Measurements from ENCODE around the gene KCNK16. TPM values are rescaled to one million over a fixed set of nuclear protein-coding genes. Genes with fewer than 3 reads are reported as not detected.
"Not testable (repeated sequence)": the region's sequence is repeated elsewhere in the genome, so short reads cannot be mapped to it uniquely, and the experiment has no call there.

KCNK16 gene
- total and polyA plus RNA-seq, 2 of the 13 experiments (the other 11 are each of a cell fraction or from before 2014, with no cell fraction given), result not detected

DNA sequence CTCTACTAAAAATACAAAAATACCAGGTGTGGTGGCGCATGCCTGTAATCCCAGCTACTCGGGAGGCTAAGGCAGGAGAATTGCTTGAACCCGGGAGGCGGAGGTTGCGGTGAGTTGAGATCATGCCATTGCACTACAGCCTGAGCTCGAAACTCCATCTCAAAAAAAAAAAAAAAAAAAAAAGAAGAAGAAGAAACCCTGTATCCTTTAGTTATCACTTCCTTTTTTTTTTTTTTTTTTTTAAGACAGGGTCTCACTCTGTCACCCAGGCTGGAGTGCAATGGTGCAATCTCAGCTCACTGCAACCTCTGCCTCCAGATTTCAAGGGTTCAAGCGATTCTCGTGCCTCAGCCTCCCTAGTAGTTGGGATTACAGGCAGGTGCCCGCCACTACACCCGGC lies 35.9 kb downstream of the KCNK16 start:
- intact Hi-C loops (cut with micrococcal nuclease; ENCODE audit: unreplicated experiment); H3K79me2 ChIP-seq (ENCODE audit: insufficient read depth, low read length); H3K4me2 ChIP-seq (ENCODE audit: low read depth, low read length); in situ Hi-C loops (cut with HindIII; ENCODE audit: extremely low pct_ligation_motif_present, low pct_unique_long_range_greater_than_20kb); H3K4me3 ChIP-seq (replicated peaks in 1 of 3; ENCODE audit: insufficient read depth in 1 of 3, low read depth in 2 of 3, low read length in 3 of 3); H3K9me3 ChIP-seq (ENCODE audit: low read length); CTCF ChIA-PET (ENCODE audit: low intra/inter-chr PET ratio, low total read pairs); FAIRE-seq; H2AFZ ChIP-seq (ENCODE audit: low read length); H3K27ac ChIP-seq (ENCODE audit: extremely low read length, insufficient read depth, low read length); H3K27me3 ChIP-seq (ENCODE audit: control insufficient read depth in 1 of 2, insufficient read depth in 2 of 2, low read length in 2 of 2); ATAC-seq; H3K4me1 ChIP-seq (ENCODE audit: insufficient read depth, low read length); DNase-seq (ENCODE audit: low spot score); H3K9ac ChIP-seq (ENCODE audit: insufficient read depth, low read depth, low read length); POLR2A ChIA-PET; BruUV-seq (replicated peaks); H4K20me1 ChIP-seq (ENCODE audit: insufficient read depth, low read length); H3K36me3 ChIP-seq (replicated peaks in 1 of 2; ENCODE audit: control insufficient read depth in 1 of 2, insufficient read depth in 2 of 2, low read length in 2 of 2): not testable (repeated sequence)
- WGBS (ENCODE audit: low lambda C conversion rate), result 36% methylated on average over 10 of the region's 10 CpGs

DNA sequence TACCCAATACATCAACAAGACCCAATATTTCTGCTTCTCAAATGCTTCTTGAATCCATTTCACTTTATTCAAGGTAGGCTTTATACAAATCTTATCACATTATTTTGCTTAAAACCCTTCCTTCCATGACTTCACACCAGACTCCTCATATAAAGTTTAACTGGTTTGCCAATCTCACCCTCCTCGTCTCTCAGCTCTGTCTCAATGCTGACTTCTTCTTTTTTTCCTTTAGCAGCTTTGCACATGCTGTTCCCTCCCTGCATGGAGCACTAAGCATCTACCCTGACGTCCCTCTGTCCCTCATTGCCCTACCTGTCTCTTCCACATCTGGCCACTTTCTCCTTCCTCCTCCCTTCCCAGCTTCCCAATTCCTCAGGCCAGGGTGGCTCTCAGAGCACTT lies 39.7 kb downstream of the KCNK16 start:
- in situ Hi-C loops (cut with HindIII; ENCODE audit: extremely low pct_ligation_motif_present, low pct_unique_long_range_greater_than_20kb) (no loop called here), intact Hi-C loops (cut with micrococcal nuclease; ENCODE audit: unreplicated experiment) (no loop called here)
- ATAC-seq, result no peak
- FAIRE-seq, result no peak
- 1% methylated on average over 2 of the region's 2 CpGs for WGBS (ENCODE audit: low lambda C conversion rate)
- no TSS peak for BruUV-seq (replicated peaks)
- Histone ChIP-seq H3K9ac (ENCODE audit: insufficient read depth, low read depth, low read length) (no peak overlapping the region), H3K79me2 (ENCODE audit: insufficient read depth, low read length) (no peaks in the 10 kb centered on the region), H3K4me2 (ENCODE audit: low read depth, low read length) (no peak overlapping the region), H3K27me3 (ENCODE audit: control insufficient read depth in 1 of 2, insufficient read depth in 2 of 2, low read length in 2 of 2) (peaks cover 0 to 5% of the 10 kb centered on the region in 2 experiments; a peak in 2 of 5 replicates), H2AFZ (ENCODE audit: low read length) (no peak overlapping the region), H3K9me3 (ENCODE audit: low read length) (no peaks in the 10 kb centered on the region), H3K4me1 (ENCODE audit: insufficient read depth, low read length) (no peaks in the 10 kb centered on the region), H4K20me1 (ENCODE audit: insufficient read depth, low read length) (no peaks in the 10 kb centered on the region), H3K4me3 (replicated peaks in 1 of 3; ENCODE audit: insufficient read depth in 1 of 3, low read depth in 2 of 3, low read length in 3 of 3) (no peak overlapping the region), H3K36me3 (replicated peaks in 1 of 2; ENCODE audit: control insufficient read depth in 1 of 2, insufficient read depth in 2 of 2, low read length in 2 of 2) (no peaks in the 10 kb centered on the region), H3K27ac (ENCODE audit: extremely low read length, insufficient read depth, low read length) (no peak overlapping the region)
- TF ChIP-seq KLF6 (CRISPR knock-in tag; IDR thresholded peaks at IDR 0.05), result no peak
- no peak for TF ChIP-seq MEF2D (CRISPR knock-in tag; IDR thresholded peaks at IDR 0.05)
- TF ChIP-seq ZNF670 (CRISPR knock-in tag; IDR thresholded peaks at IDR 0.05; ENCODE audit: borderline replicate concordance), result no peak
- TF ChIP-seq, protein P1, sequence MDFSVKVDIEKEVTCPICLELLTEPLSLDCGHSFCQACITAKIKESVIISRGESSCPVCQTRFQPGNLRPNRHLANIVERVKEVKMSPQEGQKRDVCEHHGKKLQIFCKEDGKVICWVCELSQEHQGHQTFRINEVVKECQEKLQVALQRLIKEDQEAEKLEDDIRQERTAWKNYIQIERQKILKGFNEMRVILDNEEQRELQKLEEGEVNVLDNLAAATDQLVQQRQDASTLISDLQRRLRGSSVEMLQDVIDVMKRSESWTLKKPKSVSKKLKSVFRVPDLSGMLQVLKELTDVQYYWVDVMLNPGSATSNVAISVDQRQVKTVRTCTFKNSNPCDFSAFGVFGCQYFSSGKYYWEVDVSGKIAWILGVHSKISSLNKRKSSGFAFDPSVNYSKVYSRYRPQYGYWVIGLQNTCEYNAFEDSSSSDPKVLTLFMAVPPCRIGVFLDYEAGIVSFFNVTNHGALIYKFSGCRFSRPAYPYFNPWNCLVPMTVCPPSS (IDR thresholded peaks at IDR 0.05), result no peak
- TF ChIP-seq ZBTB2 (CRISPR knock-in tag; IDR thresholded peaks at IDR 0.05; ENCODE audit: low read depth), result no peak
- no peak for TF ChIP-seq ZNF781 (CRISPR knock-in tag; IDR thresholded peaks at IDR 0.05; ENCODE audit: borderline replicate concordance, not compliant biosample characterization)
- no peak for DNase-seq (ENCODE audit: low spot score)
- ChIA-PET POLR2A (no interaction called here), CTCF (ENCODE audit: low intra/inter-chr PET ratio, low total read pairs) (no interaction called here)

Measured in HepG2 (cell line).